IMR-90 (cell line): Measurements from ENCODE around the gene CCDC134. TPM values are rescaled to one million over a fixed set of nuclear protein-coding genes. Genes with fewer than 3 reads are reported as not detected.
A peak's percentile ranks its signal among the peaks of the same experiment; 100 is the strongest.

Source experiments
- ATAC-seq: fragments of 200-7000 bp; cut with Tn5 transposase; 2 replicates; pipeline ENCODE4 v1.9.1; 2020; ENCODE audit warnings: low read depth, mild to moderate bottlenecking, moderate library complexity
- BruUV-seq: library from RNA; stranded (reverse); fragments of 400-500 nt; replicated peaks from 2 replicates; lab custom pipeline; 2021; lab: Mats Ljungman, UMichigan
- CTCF ChIA-PET: fragments of 300-600 bp; formaldehyde crosslinking; extraction: SDS; loops from one replicate; lab custom pipeline; 2021; ENCODE audit warnings: antibody characterized with exemption; lab: Yijun Ruan, JAX
- POLR2A ChIA-PET: fragments of 300-600 bp; sonication (Branson Sonifier 250); formaldehyde crosslinking; loops from one replicate; lab custom pipeline; 2022; ENCODE audit warnings: antibody characterized with exemption; ENCODE audit not compliant: unreplicated experiment; lab: Charles Lee
- DNase-seq: peaks from one replicate; pipeline ENCODE4 v3.0.0; 2013
- H2AFZ ChIP-seq: replicated peaks from 2 replicates; pipeline ENCODE3; 2013; ENCODE audit warnings: low read length, mild to moderate bottlenecking; ENCODE audit not compliant: poor library complexity
- H2AK5ac ChIP-seq: 2 replicates; pipeline ENCODE4 v1.6.1; 2013; ENCODE audit warnings: low read depth, low read length, inconsistent platforms
- H2AK9ac ChIP-seq: replicated peaks from 2 replicates; pipeline ENCODE3; 2013; ENCODE audit warnings: mild to moderate bottlenecking, low read depth, low read length, moderate library complexity; ENCODE audit not compliant: poor library complexity
- H2BK120ac ChIP-seq: 2 replicates; pipeline ENCODE4 v1.6.1; 2013; ENCODE audit warnings: low read depth, low read length, inconsistent platforms
- H2BK15ac ChIP-seq: 3 replicates; pipeline ENCODE4 v1.6.1; 2013; ENCODE audit warnings: low read depth, low read length, inconsistent platforms
- H2BK20ac ChIP-seq: 2 replicates; pipeline ENCODE4 v1.6.1; 2013; ENCODE audit warnings: low read depth, mild to moderate bottlenecking, inconsistent platforms, low read length, moderate library complexity
- H2BK5ac ChIP-seq: 2 replicates; pipeline ENCODE4 v1.6.1; 2013; ENCODE audit warnings: mild to moderate bottlenecking, low read depth, low read length, inconsistent platforms; ENCODE audit not compliant: poor library complexity, severe bottlenecking
- H3K14ac ChIP-seq: replicated peaks from 2 replicates; pipeline ENCODE4 v1.6.1; 2013; ENCODE audit warnings: low read depth, low read length, inconsistent platforms
- H3K18ac ChIP-seq: 2 replicates; pipeline ENCODE4 v1.6.1; 2013; ENCODE audit warnings: low read depth, low read length, control low read depth
- H3K23ac ChIP-seq: 2 replicates; pipeline ENCODE4 v1.6.1; 2013; ENCODE audit warnings: low read depth, low read length, inconsistent platforms
- H3K27ac ChIP-seq: 2 replicates; pipeline ENCODE4 v1.5.1; 2013; ENCODE audit warnings: mild to moderate bottlenecking, control low read depth, low read length; ENCODE audit not compliant: insufficient read depth
- H3K27me3 ChIP-seq: 2 replicates; pipeline ENCODE4 v1.6.1; 2013; ENCODE audit warnings: low read length; ENCODE audit not compliant: control insufficient read depth, insufficient read depth
- H3K36me3 ChIP-seq: 2 replicates; pipeline ENCODE4 v1.6.1; 2013; ENCODE audit warnings: low read length, mixed read lengths; ENCODE audit not compliant: control insufficient read depth, insufficient read depth
- H3K4ac ChIP-seq: 2 replicates; pipeline ENCODE4 v1.6.1; 2013; ENCODE audit warnings: low read depth, low read length, inconsistent platforms
- H3K4me1 ChIP-seq: 2 replicates; pipeline ENCODE4 v1.6.1; 2013; ENCODE audit warnings: low read length, mixed read lengths; ENCODE audit not compliant: control insufficient read depth, insufficient read depth
- H3K4me2 ChIP-seq: 2 replicates; pipeline ENCODE4 v1.6.1; 2013; ENCODE audit warnings: low read depth, mild to moderate bottlenecking, control low read depth, low read length, moderate library complexity
- H3K4me3 ChIP-seq: 2 replicates; pipeline ENCODE4 v1.5.1; 2013; ENCODE audit warnings: low read depth, mild to moderate bottlenecking, control low read depth, low read length, moderate library complexity; ENCODE audit not compliant: insufficient read depth
- H3K56ac ChIP-seq: 2 replicates; pipeline ENCODE4 v1.6.1; 2013; ENCODE audit warnings: low read length, inconsistent platforms; ENCODE audit not compliant: insufficient read depth; ENCODE audit errors: extremely low read depth
- H3K79me1 ChIP-seq, 2 experiments: 2 replicates each; pipeline ENCODE4 v1.6.1; 2013; ENCODE audit warnings: low read length in 2 of 2, inconsistent platforms in 1 of 2, low read depth in 1 of 2
- H3K9ac ChIP-seq: 2 replicates; pipeline ENCODE4 v1.6.1; 2013; ENCODE audit warnings: low read depth, low read length, control low read depth
- H3K9me1 ChIP-seq: 2 replicates; pipeline ENCODE4 v1.6.1; 2013; ENCODE audit warnings: low read length, inconsistent platforms; ENCODE audit not compliant: insufficient read depth
- H3K9me3 ChIP-seq: 2 replicates; pipeline ENCODE4 v1.6.1; 2013; ENCODE audit warnings: low read length; ENCODE audit not compliant: control insufficient read depth, insufficient read depth
- H4K20me1 ChIP-seq: 2 replicates; pipeline ENCODE4 v1.6.1; 2013; ENCODE audit warnings: low read length, inconsistent platforms; ENCODE audit not compliant: insufficient read depth
- H4K5ac ChIP-seq: 2 replicates; pipeline ENCODE4 v1.6.1; 2013; ENCODE audit warnings: mild to moderate bottlenecking, low read depth, low read length, control low read depth
- H4K8ac ChIP-seq, 2 experiments: 2 replicates each; pipeline ENCODE4 v1.6.1; 2013; ENCODE audit warnings: low read depth in 2 of 2, low read length in 2 of 2, control low read depth in 1 of 2, inconsistent platforms in 1 of 2
- H4K91ac ChIP-seq: 2 replicates; pipeline ENCODE4 v1.6.1; 2013; ENCODE audit warnings: low read depth, low read length, inconsistent platforms; ENCODE audit not compliant: insufficient read depth
- MAFK ChIP-seq: IDR thresholded peaks from 2 replicates; pipeline ENCODE4 v1.6.1; 2012; ENCODE audit warnings: low read depth, low read length, improper control_type of control experiment
- POLR2A ChIP-seq: IDR thresholded peaks from 2 replicates; pipeline ENCODE4 v1.6.1; 2012; ENCODE audit warnings: mild to moderate bottlenecking, low read depth, low read length
- WGBS, 2 experiments: methylation state at CpG; one replicate each; pipeline versions ENCODE4 v1.1.5 to v1.1.7; 2013; ENCODE audit warnings: missing lambda C conversion rate in 2 of 2; ENCODE audit not compliant: insufficient read length in 1 of 2; ENCODE audit errors: extremely low coverage in 2 of 2; 5-methylcytosine and 5-hydroxymethylcytosine counted together
- dilution Hi-C: fragments of 300-500 bp; cut with HindIII; formaldehyde crosslinking; loops from one replicate; pipeline ENCODE4 v1.14.3; 2018; ENCODE audit warnings: low sequenced_read_pairs; ENCODE audit not compliant: unreplicated experiment
- in situ Hi-C: fragments of 300-500 bp; cut with MboI; formaldehyde crosslinking; loops from 3 replicates; pipeline ENCODE4 v1.14.3; 2019; ENCODE audit warnings: low sequenced_read_pairs, inconsistent platforms, mixed read lengths
- intact Hi-C: fragments of 100-400 bp; cut with micrococcal nuclease; formaldehyde crosslinking; loops from 2 replicates; pipeline ENCODE4 v1.10.0; 2022
- polyA plus RNA-seq, 3 experiments: library from polyadenylated mRNA; depleted of rRNA; stranded (reverse); fragments of >200 nt; gene quantifications; 2 replicates each; pipeline ENCODE4 v1.2.3, GENCODE V29; 2012; ENCODE audit warnings: low replicate concordance in 1 of 3
- total RNA-seq: library from RNA; depleted of rRNA; stranded (reverse); fragments of >200 nt; gene quantifications from 2 replicates; pipeline ENCODE4 v1.2.3, GENCODE V29; 2012

CCDC134 gene
- total and polyA plus RNA-seq, 2 of the 4 experiments (the other 2 are of a cell fraction), result 5.1 to 7.0 TPM

- in situ Hi-C loops, result no loop called here
- BruUV-seq, result no TSS peak
- H3K4me2 ChIP-seq, result no peak overlapping the region
Measured at GRCh38 chr22:41770715-41771468, 29.6 kb upstream of the CCDC134 start.

More at GRCh38 chr22:41770715-41771468, 29.6 kb upstream of the CCDC134 start:
- ChIA-PET CTCF (interaction anchor here (0.6 kb wide), 1 partner anchor 11 kb away, joined by 3 read pairs; no protein-coding TSS in a partner anchor), POLR2A (interaction anchor here (0.6 kb wide), 1 partner anchor 436 kb away, joined by 3 read pairs; no protein-coding TSS in a partner anchor)
- Histone ChIP-seq H2AK9ac (no peak overlapping the region), H3K27me3 (peaks cover 6% of the 10 kb centered on the region), H3K9me1 (no peaks in the 10 kb centered on the region), H4K20me1 (no peaks in the 10 kb centered on the region), H3K14ac (no peak overlapping the region), H2BK5ac (no peak overlapping the region), H3K23ac (no peak overlapping the region), H3K18ac (no peak overlapping the region), H3K36me3 (no peaks in the 10 kb centered on the region), H3K4me3 (no peak overlapping the region), H4K8ac (no peak overlapping the region), H2BK15ac (no peak overlapping the region), H3K27ac (no peak overlapping the region), H2BK20ac (no peak overlapping the region), H3K4me1 (no peaks in the 10 kb centered on the region), H4K91ac (no peak overlapping the region), H3K9me3 (no peaks in the 10 kb centered on the region), H2BK120ac (no peak overlapping the region), H3K56ac (no peak overlapping the region), H2AK5ac (no peak overlapping the region), H3K4ac (no peak overlapping the region), H4K5ac (no peak overlapping the region), H3K9ac (no peak overlapping the region), H3K79me1 (no peaks in the 10 kb centered on the region), H2AFZ (no peak overlapping the region)
- DNase-seq (no peak), ATAC-seq (no peak)
- no peak for TF ChIP-seq POLR2A
- TF ChIP-seq MAFK, result peak; percentile 87
- WGBS, 2 experiments, result 83% methylated on average over 1 of the region's 5 CpGs; no CpG with 5 or more reads in 1 of the 2 experiments
- dilution Hi-C loops, result no loop called here
- intact Hi-C loops, result no loop called here
